HG02623 (cell line): ENCODE results near the gene BAIAP2.

Source experiments
- ATAC-seq: cut with Tn5 transposase; IDR thresholded peaks from one replicate; pipeline ENCODE4 v1.9.1; 2021; ENCODE audit warnings: moderate library complexity; ENCODE audit not compliant: unreplicated experiment

Gene BAIAP2

GRCh38 chr17:81084680-81085419 lies 49.9 kb downstream of the BAIAP2 start:
- no peak for ATAC-seq

GRCh38 chr17:81085420-81085911 lies 50.5 kb downstream of the BAIAP2 start:
- ATAC-seq: no peak

GRCh38 chr17:81086789-81087551 lies 52.0 kb downstream of the BAIAP2 start:
- no peak for ATAC-seq

- no peak for ATAC-seq
Observed at GRCh38 chr17:81090361-81091136, 55.6 kb downstream of the BAIAP2 start.

- no peak for ATAC-seq
Observed at GRCh38 chr17:81091154-81091553, 56.2 kb downstream of the BAIAP2 start.

- ATAC-seq: no peak
Observed at GRCh38 chr17:81091774-81092517, 57.0 kb downstream of the BAIAP2 start.

GRCh38 chr17:81092518-81093095 lies 57.7 kb downstream of the BAIAP2 start:
- ATAC-seq: no peak

- no peak for ATAC-seq
Observed at GRCh38 chr17:81093619-81094508, 58.9 kb downstream of the BAIAP2 start.

GRCh38 chr17:81094509-81095382 lies 59.8 kb downstream of the BAIAP2 start:
- ATAC-seq: no peak

GRCh38 chr17:81095383-81095762 lies 60.4 kb downstream of the BAIAP2 start:
- ATAC-seq: no peak

GRCh38 chr17:81096741-81097133 lies 61.8 kb downstream of the BAIAP2 start:
- no peak for ATAC-seq

- ATAC-seq: no peak
Observed at GRCh38 chr17:81097134-81097942, 62.4 kb downstream of the BAIAP2 start.

- ATAC-seq: no peak
Observed at GRCh38 chr17:81097943-81098308, 63.0 kb downstream of the BAIAP2 start.

GRCh38 chr17:81099888-81100287 lies 64.9 kb downstream of the BAIAP2 start:
- ATAC-seq: no peak

- no peak for ATAC-seq
Observed at GRCh38 chr17:81100668-81101067, 65.7 kb downstream of the BAIAP2 start.

- peak; percentile 73 for ATAC-seq
Observed at GRCh38 chr17:81101614-81102306, 66.8 kb downstream of the BAIAP2 start.

- ATAC-seq: no peak
Observed at GRCh38 chr17:81102352-81102751, 67.4 kb downstream of the BAIAP2 start.
